Peyer's patch (tissue), 4 donors: ENCODE measurements around the gene ATF6.

Experiments used
- CTCF ChIP-seq, 6 experiments: fragments of 450-650 bp in 4 of 6; fragments of 200-600 bp in 2 of 6; sonication (generic) in 1 of 6; IDR thresholded peaks; one replicate each; pipeline ENCODE4 v1.5.1; 2017 to 2019; ENCODE audit warnings: antibody characterized with exemption in 6 of 6, mild to moderate bottlenecking in 3 of 6, moderate library complexity in 1 of 6
- POLR2A ChIP-seq, 2 donors: fragments of 450-650 bp; IDR thresholded peaks; one replicate each; pipeline ENCODE4 v1.5.1; 2017; ENCODE audit warnings: antibody characterized with exemption in 2 of 2, mild to moderate bottlenecking in 2 of 2, moderate library complexity in 2 of 2

- TF ChIP-seq CTCF (IDR thresholded peaks at IDR 0.05) (no peak), POLR2A (IDR thresholded peaks at IDR 0.05) (no peak)
Observed at GRCh38 chr1:161955606-161956005, 189.5 kb downstream of the ATF6 start.
